Adrenal gland (tissue), 12 donors: ENCODE results near the gene KAT6B. TPM values are rescaled to one million over a fixed set of nuclear protein-coding genes. Genes with fewer than 3 reads are reported as not detected.

Experiments
- DNase-seq, 7 donors: peaks; one replicate each; pipeline ENCODE4 v3.0.0-alpha.2; 2019 to 2020
- H3K27ac ChIP-seq, 5 donors: fragments of 200-600 bp; sonication (generic) in 4 of 5; 1 replicate in 3 of 5; 2 replicates in 2 of 5; pipeline versions ENCODE4 v1.5.1 to v1.8.0; 2016 to 2020; ENCODE audit warnings: mild to moderate bottlenecking in 1 of 5
- H3K27me3 ChIP-seq: fragments of 200-600 bp; 2 replicates; pipeline ENCODE4 v1.8.0; 2021
- H3K36me3 ChIP-seq, 2 donors: fragments of 200-600 bp; replicated peaks in 1 of 2; 1 replicate in 1 of 2; 2 replicates in 1 of 2; pipeline versions ENCODE4 v1.5.1 to v1.8.0; 2018 to 2022
- H3K4me1 ChIP-seq, 2 donors: fragments of 200-600 bp; replicated peaks in 1 of 2; 1 replicate in 1 of 2; 2 replicates in 1 of 2; pipeline versions ENCODE4 v1.5.1 to v1.8.0; 2018 to 2021
- H3K4me3 ChIP-seq, 4 donors: fragments of 200-600 bp; sonication (generic) in 3 of 4; one replicate each; pipeline ENCODE4 v1.5.1; 2016 to 2018
- H3K9me3 ChIP-seq, 3 donors: fragments of 200-600 bp; sonication (generic) in 1 of 3; replicated peaks in 1 of 3; 1 replicate in 2 of 3; 2 replicates in 1 of 3; pipeline versions ENCODE4 v1.5.1 to v1.8.0; 2016 to 2021
- POLR2A ChIP-seq, 2 donors: fragments of 450-650 bp; IDR thresholded peaks; one replicate each; pipeline ENCODE4 v1.6.1; 2017; ENCODE audit warnings: antibody characterized with exemption in 2 of 2, mild to moderate bottlenecking in 2 of 2, moderate library complexity in 1 of 2
- WGBS, 4 donors: extraction: QIAGEN DNeasy Blood & Tissue Kit in 2 of 4; methylation state at CpG; one replicate each; pipeline versions ENCODE4 v1.1.5 to v1.1.7; 2013 to 2017; 5-methylcytosine and 5-hydroxymethylcytosine counted together
- intact Hi-C, 2 donors: fragments of 100-400 bp; cut with DNase I; formaldehyde crosslinking; loops; one replicate each; pipeline versions ENCODE4 v1.14.1 to v1.15.0; 2022 to 2023
- polyA plus RNA-seq, 3 donors: library from polyadenylated mRNA; stranded (reverse); fragments of 200-250 nt in 2 of 3; fragments of 350-450 nt in 1 of 3; fragmentation: Illumina TruSeq in 1 of 3; extraction: RNeasy Lipid Tissue Mini Kit (QIAGEN cat#74804) in 1 of 3; gene quantifications; one replicate each; pipeline ENCODE4 v1.2.3, GENCODE V29; 2013 to 2014
- total RNA-seq, 9 donors: library from RNA; depleted of rRNA in 4 of 9; stranded (reverse); fragments of >200 nt in 4 of 9; fragments of 120-200 nt in 1 of 9; fragmentation: NEBNext Ultra II Directional in 1 of 9; extraction: Animal tissue kit (Norgen Biotek cat#: 25700) in 1 of 9; gene quantifications; one replicate each; pipeline versions ENCODE4 v1.1.0 to v1.2.4, GENCODE V29; 2013 to 2023
- TF ChIP-seq, protein P1 (sequence below), 6 experiments: fragments of 450-650 bp in 4 of 6; fragments of 200-600 bp in 2 of 6; sonication (generic) in 1 of 6; IDR thresholded peaks; 1 replicate in 5 of 6; 2 replicates in 1 of 6; pipeline versions ENCODE4 v1.5.1 to v1.8.0; 2016 to 2021; ENCODE audit warnings: antibody characterized with exemption in 6 of 6, mild to moderate bottlenecking in 2 of 6, moderate library complexity in 1 of 6
- donor health status: healthy with polysubstance abuse.
- donor health status: Bipolar disorder and iron deficiency.
- donor health status: DM: yes; HTN: yes; CAD: no.
- donor health status: DM: no; HTN: no; CAD: no.
- donor health status: DM: no; HTN: no; CAD: no.
- donor health status: DM: yes; HTN: yes; CAD: no.

The KAT6B gene
- total and polyA plus RNA-seq, 12 donors: 6.0 to 50.2 (median 25.8) TPM

DNA sequence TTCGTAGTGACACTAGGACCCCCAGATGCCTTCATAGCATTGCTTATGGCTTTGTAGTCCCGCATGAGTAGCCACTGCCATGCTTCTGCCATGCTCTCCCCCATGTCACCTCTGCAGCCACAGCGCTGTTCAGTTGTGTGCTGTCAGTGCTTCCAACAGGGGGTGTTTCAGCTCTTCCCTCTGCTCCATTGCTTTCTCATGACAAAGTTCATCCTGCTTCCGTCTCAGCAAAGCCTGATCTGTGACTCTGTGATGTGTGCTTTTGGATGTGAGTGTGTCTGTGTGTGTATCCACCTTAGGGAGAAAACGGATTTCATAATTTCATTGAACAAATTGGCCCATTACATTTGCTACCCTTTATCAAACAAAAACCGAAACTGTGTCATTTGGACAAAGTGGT lies 150.2 kb downstream of the KAT6B start:
- Histone ChIP-seq H3K36me3 (peaks cover 0 to 13% of the 10 kb centered on the region in 2 donors), H3K4me1 (no peaks in the 10 kb centered on the region), H3K27me3 (no peaks in the 10 kb centered on the region), H3K27ac (no peak overlapping the region), H3K4me3 (no peak overlapping the region), H3K9me3 (no peaks in the 10 kb centered on the region)
- intact Hi-C loops: no loop called here
- no peak for DNase-seq
- TF ChIP-seq, protein P1, sequence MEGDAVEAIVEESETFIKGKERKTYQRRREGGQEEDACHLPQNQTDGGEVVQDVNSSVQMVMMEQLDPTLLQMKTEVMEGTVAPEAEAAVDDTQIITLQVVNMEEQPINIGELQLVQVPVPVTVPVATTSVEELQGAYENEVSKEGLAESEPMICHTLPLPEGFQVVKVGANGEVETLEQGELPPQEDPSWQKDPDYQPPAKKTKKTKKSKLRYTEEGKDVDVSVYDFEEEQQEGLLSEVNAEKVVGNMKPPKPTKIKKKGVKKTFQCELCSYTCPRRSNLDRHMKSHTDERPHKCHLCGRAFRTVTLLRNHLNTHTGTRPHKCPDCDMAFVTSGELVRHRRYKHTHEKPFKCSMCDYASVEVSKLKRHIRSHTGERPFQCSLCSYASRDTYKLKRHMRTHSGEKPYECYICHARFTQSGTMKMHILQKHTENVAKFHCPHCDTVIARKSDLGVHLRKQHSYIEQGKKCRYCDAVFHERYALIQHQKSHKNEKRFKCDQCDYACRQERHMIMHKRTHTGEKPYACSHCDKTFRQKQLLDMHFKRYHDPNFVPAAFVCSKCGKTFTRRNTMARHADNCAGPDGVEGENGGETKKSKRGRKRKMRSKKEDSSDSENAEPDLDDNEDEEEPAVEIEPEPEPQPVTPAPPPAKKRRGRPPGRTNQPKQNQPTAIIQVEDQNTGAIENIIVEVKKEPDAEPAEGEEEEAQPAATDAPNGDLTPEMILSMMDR (IDR thresholded peaks at IDR 0.05): no peak
- no peak for TF ChIP-seq POLR2A (IDR thresholded peaks at IDR 0.05)
- WGBS, 4 donors: 95 to 99% (median 98%) methylated on average over 6 of the region's 6 CpGs

DNA sequence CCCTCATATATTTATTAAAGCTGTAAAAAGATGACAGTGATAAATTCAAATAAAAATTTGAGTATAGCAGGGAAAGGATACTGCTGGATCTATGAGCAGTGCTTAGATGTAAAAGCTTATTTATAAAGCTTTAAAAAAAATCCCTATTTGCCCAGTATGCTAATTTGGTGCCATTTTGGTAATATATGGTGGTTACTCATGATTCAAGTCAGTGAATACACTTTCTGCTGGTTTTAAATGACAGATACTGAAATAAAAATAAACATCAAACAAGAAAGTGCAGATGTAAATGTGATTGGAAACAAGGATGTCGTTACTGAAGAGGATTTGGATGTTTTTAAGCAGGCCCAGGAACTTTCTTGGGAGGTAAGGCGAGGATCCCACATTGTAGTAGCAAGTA lies 150.7 kb downstream of the KAT6B start:
- H3K4me1 ChIP-seq: no peaks in the 10 kb centered on the region
- H3K9me3 ChIP-seq: no peaks in the 10 kb centered on the region
- no peak overlapping the region for H3K4me3 ChIP-seq
- no peak for DNase-seq
- TF ChIP-seq, protein P1 (IDR thresholded peaks at IDR 0.05): no peak
- TF ChIP-seq POLR2A (IDR thresholded peaks at IDR 0.05): no peak
- H3K36me3 ChIP-seq: peaks cover 0 to 13% of the 10 kb centered on the region in 2 donors
- WGBS, 4 donors: 94 to 97% (median 95%) methylated on average over 2 of the region's 2 CpGs
- intact Hi-C loops: no loop called here
- no peaks in the 10 kb centered on the region for H3K27me3 ChIP-seq
- H3K27ac ChIP-seq: no peak overlapping the region

DNA sequence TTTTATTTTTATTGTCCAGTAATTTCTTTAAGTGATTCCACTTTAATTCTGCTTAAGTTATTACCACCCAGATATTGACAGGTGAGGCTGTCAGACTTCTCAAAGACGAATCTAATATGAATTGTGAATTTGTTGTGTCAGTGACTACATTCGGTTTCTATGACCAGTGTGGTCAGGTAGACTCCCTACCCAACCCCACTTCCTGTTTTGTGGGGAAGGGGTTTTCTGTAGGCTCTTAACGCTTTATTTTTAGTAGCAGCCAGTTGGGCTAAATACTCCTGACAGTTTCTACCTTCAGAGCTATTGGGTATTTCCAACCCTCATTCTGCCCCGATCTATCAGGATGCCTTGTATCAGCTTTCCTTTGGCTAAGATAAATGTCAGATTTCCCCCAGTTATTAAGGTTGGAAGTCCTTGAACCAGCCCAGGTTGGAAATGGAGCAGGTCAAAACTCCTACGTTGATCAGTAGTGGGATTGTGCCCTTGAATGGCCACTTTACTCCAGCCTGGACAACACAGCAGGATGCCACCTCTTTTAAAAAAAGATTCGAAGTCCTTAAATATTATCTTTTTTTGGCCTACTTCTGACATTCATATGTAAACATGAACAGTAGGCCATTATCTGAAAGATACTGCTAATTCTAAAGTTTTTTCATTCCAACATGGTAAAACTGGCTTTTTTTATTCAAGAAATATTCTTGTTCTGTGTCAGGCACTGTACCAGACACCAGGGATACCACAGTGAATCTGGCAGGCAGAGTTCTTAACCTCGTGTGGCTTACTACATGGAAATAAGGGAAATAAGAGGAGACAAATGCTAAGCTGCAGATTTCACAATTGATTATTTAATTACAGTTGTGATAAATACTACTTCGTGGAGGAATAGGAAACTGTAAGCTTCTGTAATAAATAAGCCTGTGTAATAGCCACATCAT lies 151.8 kb downstream of the KAT6B start:
- H3K36me3 ChIP-seq: peaks cover 0 to 13% of the 10 kb centered on the region in 2 donors
- H3K27ac ChIP-seq: no peak overlapping the region
- no peak for TF ChIP-seq POLR2A (IDR thresholded peaks at IDR 0.05)
- H3K4me1 ChIP-seq: no peaks in the 10 kb centered on the region
- 80 to 83% (median 81%) methylated on average over 8 of the region's 8 CpGs for WGBS, 4 donors
- no peaks in the 10 kb centered on the region for H3K9me3 ChIP-seq
- DNase-seq: no peak
- no peak overlapping the region for H3K4me3 ChIP-seq
- H3K27me3 ChIP-seq: no peaks in the 10 kb centered on the region
- intact Hi-C loops: no loop called here

DNA sequence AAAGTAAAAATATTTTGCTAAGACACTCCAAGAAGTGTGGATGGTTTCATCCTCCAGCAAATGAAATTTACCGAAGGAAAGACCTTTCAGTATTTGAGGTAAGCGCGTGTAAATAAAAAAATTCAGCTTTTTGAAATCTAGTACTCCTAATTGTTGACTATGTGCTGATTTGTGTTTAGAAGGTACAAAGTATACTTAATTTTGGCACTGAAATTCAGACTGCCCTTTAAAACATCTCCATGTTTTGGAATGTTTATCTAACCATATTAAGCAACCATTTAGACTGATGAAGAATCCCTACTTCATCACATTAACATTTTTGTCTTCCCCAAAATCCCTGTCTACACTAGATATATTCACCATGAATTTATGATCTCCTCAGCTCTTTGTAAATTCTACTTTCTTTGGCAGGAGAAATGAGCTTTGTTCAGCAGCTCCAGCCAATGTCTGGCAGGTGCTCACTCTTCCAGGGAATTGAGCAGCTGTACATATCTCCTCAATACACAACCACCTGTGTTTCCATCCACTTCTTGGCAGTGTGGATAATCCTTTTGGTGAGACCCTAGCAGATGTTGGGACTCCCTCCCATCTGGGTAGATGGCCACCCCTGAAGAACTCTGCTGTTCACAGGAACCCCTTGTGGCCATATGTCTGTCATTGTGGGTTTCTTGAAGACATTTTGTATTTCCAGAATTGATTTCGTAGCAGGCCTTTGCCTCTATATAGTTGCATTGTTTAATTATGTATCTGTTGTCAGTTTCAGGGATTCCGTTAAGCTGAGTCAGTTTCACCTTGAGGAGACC lies 155.6 kb downstream of the KAT6B start:
- no peak for TF ChIP-seq POLR2A (IDR thresholded peaks at IDR 0.05)
- TF ChIP-seq, protein P1 (IDR thresholded peaks at IDR 0.05): no peak
- DNase-seq: no peak
- 91 to 95% (median 93%) methylated on average over 5 of the region's 5 CpGs for WGBS, 4 donors
- Histone ChIP-seq H3K27ac (no peak overlapping the region), H3K27me3 (no peaks in the 10 kb centered on the region), H3K4me1 (peaks cover 0 to under 1% of the 10 kb centered on the region in 2 donors), H3K4me3 (no peak overlapping the region), H3K9me3 (no peaks in the 10 kb centered on the region), H3K36me3 (peaks cover 0 to 7% of the 10 kb centered on the region in 2 donors)
- intact Hi-C loops: no loop called here
